Bronchial epithelial cell (primary cell): ENCODE data around the gene PDGFRA. TPM values are rescaled to one million over a fixed set of nuclear protein-coding genes. Genes with fewer than 3 reads are reported as not detected.
"Not testable (repeated sequence)": the region's sequence is repeated elsewhere in the genome, so short reads cannot be mapped to it uniquely, and the experiment has no call there.

ENCODE experiments used
- DNase-seq: peaks from one replicate; pipeline ENCODE4 v3.0.0-alpha.2; 2010; ENCODE audit warnings: low read depth
- FAIRE-seq: peaks from 2 replicates; lab custom pipeline; 2011; peaks lifted over from hg19 to GRCh38; lab: Jason Lieb, UNC
- H3K27me3 ChIP-seq: 2 replicates; pipeline ENCODE4 v1.5.1; 2011; ENCODE audit warnings: low read length; ENCODE audit not compliant: control insufficient read depth, insufficient read depth
- H3K36me3 ChIP-seq: 2 replicates; pipeline ENCODE4 v1.5.1; 2011; ENCODE audit warnings: low read length; ENCODE audit not compliant: control insufficient read depth, insufficient read depth
- H3K4me3 ChIP-seq: 2 replicates; pipeline ENCODE4 v1.5.1; 2011; ENCODE audit warnings: mild to moderate bottlenecking, low read depth, low read length, control low read depth
- CTCF ChIP-seq: IDR thresholded peaks from 2 replicates; pipeline ENCODE4 v1.5.1; 2011; ENCODE audit warnings: mild to moderate bottlenecking, moderate library complexity, low read length, control low read depth, inconsistent platforms; ENCODE audit not compliant: insufficient read depth, severe bottlenecking
- total RNA-seq: library from RNA; depleted of rRNA; stranded (reverse); fragments of >200 nt; gene quantifications from 2 replicates; pipeline ENCODE4 v1.2.1, GENCODE V29; 2014

Gene PDGFRA
- total RNA-seq, 1 donor from 2014 or later: 2.1 TPM

GRCh38 chr4:54237770-54238169 lies 8.7 kb downstream of the PDGFRA start:
- H3K27me3 ChIP-seq: no peaks in the 10 kb centered on the region
- no peaks in the 10 kb centered on the region for H3K36me3 ChIP-seq
- H3K4me3 ChIP-seq: no peak overlapping the region
- DNase-seq: no peak
- FAIRE-seq: peak; percentile 77
- TF ChIP-seq CTCF: no peak

GRCh38 chr4:54238389-54238788 lies 9.3 kb downstream of the PDGFRA start:
- no peak for FAIRE-seq
- Histone ChIP-seq H3K4me3 (no peak overlapping the region), H3K27me3 (no peaks in the 10 kb centered on the region), H3K36me3 (no peaks in the 10 kb centered on the region)
- peak; percentile 73 for DNase-seq
- TF ChIP-seq CTCF: no peak

- not testable (repeated sequence) for H3K36me3 ChIP-seq, H3K4me3 ChIP-seq, H3K27me3 ChIP-seq, FAIRE-seq, DNase-seq
Measured at GRCh38 chr4:54241268-54241823, 12.3 kb downstream of the PDGFRA start.

- DNase-seq, FAIRE-seq, H3K36me3 ChIP-seq, H3K4me3 ChIP-seq, H3K27me3 ChIP-seq: not testable (repeated sequence)
Measured at GRCh38 chr4:54243541-54243940, 14.4 kb downstream of the PDGFRA start.

- not testable (repeated sequence) for H3K4me3 ChIP-seq, H3K27me3 ChIP-seq, FAIRE-seq, H3K36me3 ChIP-seq, DNase-seq
Measured at GRCh38 chr4:54252312-54252711, 23.2 kb downstream of the PDGFRA start.

GRCh38 chr4:54254116-54254914 lies 25.2 kb downstream of the PDGFRA start:
- FAIRE-seq: no peak
- no peak for TF ChIP-seq CTCF
- Histone ChIP-seq H3K27me3 (no peaks in the 10 kb centered on the region), H3K4me3 (no peak overlapping the region), H3K36me3 (no peaks in the 10 kb centered on the region)
- DNase-seq: no peak

GRCh38 chr4:54254915-54255246 lies 25.8 kb downstream of the PDGFRA start:
- Histone ChIP-seq H3K36me3 (no peaks in the 10 kb centered on the region), H3K4me3 (no peak overlapping the region), H3K27me3 (no peaks in the 10 kb centered on the region)
- TF ChIP-seq CTCF: no peak
- no peak for FAIRE-seq
- no peak for DNase-seq
